Endothelial cell of hepatic sinusoid (primary cell): ENCODE measurements around the gene SMAD3.

Experiments used
- in situ Hi-C: cut with HindIII; loops from 2 replicates; pipeline ENCODE4 v1.10.0; 2017; ENCODE audit warnings: low sequenced_read_pairs

Gene SMAD3

GRCh38 chr15:67138891-67139855 lies 73.8 kb downstream of the SMAD3 start:
- in situ Hi-C loops, result no loop called here

- in situ Hi-C loops, result no loop called here
These were observed 74.9 kb downstream of the SMAD3 start for GRCh38 chr15:67140078-67140833.

GRCh38 chr15:67142092-67142766 lies 76.8 kb downstream of the SMAD3 start:
- in situ Hi-C loops, result no loop called here

GRCh38 chr15:67142767-67143100 lies 77.3 kb downstream of the SMAD3 start:
- in situ Hi-C loops, result no loop called here

- in situ Hi-C loops, result no loop called here
These were observed 78.2 kb downstream of the SMAD3 start for GRCh38 chr15:67143646-67144045.

GRCh38 chr15:67144609-67145311 lies 79.4 kb downstream of the SMAD3 start:
- in situ Hi-C loops, result no loop called here

- in situ Hi-C loops, result no loop called here
These were observed 79.9 kb downstream of the SMAD3 start for GRCh38 chr15:67145312-67145610.

GRCh38 chr15:67145710-67146109 lies 80.3 kb downstream of the SMAD3 start:
- in situ Hi-C loops, result no loop called here

- in situ Hi-C loops, result no loop called here
These were observed 80.8 kb downstream of the SMAD3 start for GRCh38 chr15:67146234-67146633.

- in situ Hi-C loops, result no loop called here
These were observed 81.5 kb downstream of the SMAD3 start for GRCh38 chr15:67146875-67147381.

- in situ Hi-C loops, result no loop called here
These were observed 82.1 kb downstream of the SMAD3 start for GRCh38 chr15:67147396-67147949.

- in situ Hi-C loops, result no loop called here
These were observed 82.8 kb downstream of the SMAD3 start for GRCh38 chr15:67148196-67148701.

- in situ Hi-C loops, result no loop called here
These were observed 83.8 kb downstream of the SMAD3 start for GRCh38 chr15:67149068-67149772.

- in situ Hi-C loops, result loop anchor here (5.0 kb wide), 1 partner anchor 32 kb away; no protein-coding TSS in a partner anchor
These were observed 84.3 kb downstream of the SMAD3 start for GRCh38 chr15:67149773-67150022.

GRCh38 chr15:67150023-67150860 lies 84.8 kb downstream of the SMAD3 start:
- in situ Hi-C loops, result loop anchor here (5.0 kb wide), 1 partner anchor 33 kb away; no protein-coding TSS in a partner anchor

GRCh38 chr15:67152429-67152828 lies 87.0 kb downstream of the SMAD3 start:
- in situ Hi-C loops, result loop anchor here (5.0 kb wide), 1 partner anchor 35 kb away; no protein-coding TSS in a partner anchor

GRCh38 chr15:67153044-67153443 lies 87.6 kb downstream of the SMAD3 start:
- in situ Hi-C loops, result loop anchor here (5.0 kb wide), 1 partner anchor 36 kb away; no protein-coding TSS in a partner anchor

- in situ Hi-C loops, result loop anchor here (5.0 kb wide), 1 partner anchor 37 kb away; no protein-coding TSS in a partner anchor
These were observed 88.8 kb downstream of the SMAD3 start for GRCh38 chr15:67154249-67154648.

GRCh38 chr15:67156426-67156825 lies 91.0 kb downstream of the SMAD3 start:
- in situ Hi-C loops, result no loop called here
